Colonic mucosa (tissue), 4 donors: ENCODE data around the gene SPDYE5. TPM values are rescaled to one million over a fixed set of nuclear protein-coding genes. Genes with fewer than 3 reads are reported as not detected.

Experiments
- DNase-seq: peaks from one replicate; pipeline ENCODE4 v3.0.0-alpha.2; 2020
- H3K27ac ChIP-seq: fragments of 200-600 bp; one replicate; pipeline ENCODE4 v1.8.0; 2021
- H3K27me3 ChIP-seq: fragments of 200-600 bp; one replicate; pipeline ENCODE4 v1.8.0; 2021
- H3K36me3 ChIP-seq: fragments of 200-600 bp; one replicate; pipeline ENCODE4 v1.8.0; 2021
- H3K4me1 ChIP-seq: fragments of 200-600 bp; one replicate; pipeline ENCODE4 v1.8.0; 2021; ENCODE audit warnings: mild to moderate bottlenecking
- H3K4me3 ChIP-seq: fragments of 200-600 bp; one replicate; pipeline ENCODE4 v1.8.0; 2021
- H3K9ac ChIP-seq, 2 donors: one replicate each; pipeline ENCODE4 v1.7.0; 2013; ENCODE audit warnings: control low read depth in 2 of 2, low read depth in 2 of 2, low read length in 2 of 2
- H3K9me3 ChIP-seq: fragments of 200-600 bp; one replicate; pipeline ENCODE4 v1.8.0; 2021
- intact Hi-C: fragments of 100-400 bp; cut with DNase I; formaldehyde crosslinking; loops from one replicate; pipeline ENCODE4 v1.14.1; 2022
- total RNA-seq, 2 donors: library from RNA; stranded (reverse); fragmentation: NEBNext Ultra II Directional in 1 of 2; extraction: Animal tissue kit (Norgen Biotek cat#: 25700) in 1 of 2; gene quantifications; one replicate each; pipeline ENCODE4 v1.2.1, GENCODE V29; 2021
- TF ChIP-seq, protein P1 (sequence below): fragments of 200-600 bp; IDR thresholded peaks from one replicate; pipeline ENCODE4 v1.8.0; 2022; ENCODE audit warnings: antibody characterized with exemption, mild to moderate bottlenecking
- donor health status: healthy.
- donor health status: DM: no; HTN: no; CAD: no.
- donor health status: DM: no; HTN: no; CAD: no.

The SPDYE5 gene
- total RNA-seq, 2 donors from 2014 or later = 0.15 TPM; not detected in 1

DNA sequence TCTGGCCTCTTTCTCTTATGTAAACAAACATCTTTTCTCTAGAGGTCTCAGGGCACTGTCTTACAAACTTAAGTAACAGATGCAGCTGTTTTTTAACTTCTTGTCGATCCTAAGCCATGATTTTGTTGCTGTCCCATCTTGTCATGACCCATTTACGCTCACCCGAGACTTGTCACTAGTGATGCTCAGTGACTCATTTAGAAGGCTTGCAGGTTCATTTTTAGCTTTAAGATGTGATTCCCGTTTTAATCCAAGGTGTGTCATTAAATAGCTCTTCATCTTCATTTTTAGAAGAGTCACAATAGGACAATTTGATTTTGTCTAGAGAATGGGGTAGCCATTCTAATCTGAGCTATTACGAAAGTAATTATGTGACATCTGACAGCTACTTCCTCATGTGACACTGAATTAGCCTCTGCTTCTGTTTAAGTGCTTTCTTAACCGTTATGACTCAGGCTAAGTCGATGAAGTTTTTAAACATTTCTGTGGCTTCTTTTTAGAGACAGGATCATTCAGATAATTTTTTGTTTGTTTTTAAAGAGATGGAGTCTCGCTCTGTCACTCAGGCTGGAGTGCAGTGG, 42.7 kb downstream of the SPDYE5 start:
- Histone ChIP-seq H3K4me3 (no peak overlapping the region), H3K9me3 (no peaks in the 10 kb centered on the region), H3K36me3 (no peaks in the 10 kb centered on the region), H3K27me3 (no peaks in the 10 kb centered on the region), H3K4me1 (no peaks in the 10 kb centered on the region), H3K27ac (no peak overlapping the region), H3K9ac (no peak overlapping the region)
- DNase-seq = no peak
- TF ChIP-seq, protein P1, sequence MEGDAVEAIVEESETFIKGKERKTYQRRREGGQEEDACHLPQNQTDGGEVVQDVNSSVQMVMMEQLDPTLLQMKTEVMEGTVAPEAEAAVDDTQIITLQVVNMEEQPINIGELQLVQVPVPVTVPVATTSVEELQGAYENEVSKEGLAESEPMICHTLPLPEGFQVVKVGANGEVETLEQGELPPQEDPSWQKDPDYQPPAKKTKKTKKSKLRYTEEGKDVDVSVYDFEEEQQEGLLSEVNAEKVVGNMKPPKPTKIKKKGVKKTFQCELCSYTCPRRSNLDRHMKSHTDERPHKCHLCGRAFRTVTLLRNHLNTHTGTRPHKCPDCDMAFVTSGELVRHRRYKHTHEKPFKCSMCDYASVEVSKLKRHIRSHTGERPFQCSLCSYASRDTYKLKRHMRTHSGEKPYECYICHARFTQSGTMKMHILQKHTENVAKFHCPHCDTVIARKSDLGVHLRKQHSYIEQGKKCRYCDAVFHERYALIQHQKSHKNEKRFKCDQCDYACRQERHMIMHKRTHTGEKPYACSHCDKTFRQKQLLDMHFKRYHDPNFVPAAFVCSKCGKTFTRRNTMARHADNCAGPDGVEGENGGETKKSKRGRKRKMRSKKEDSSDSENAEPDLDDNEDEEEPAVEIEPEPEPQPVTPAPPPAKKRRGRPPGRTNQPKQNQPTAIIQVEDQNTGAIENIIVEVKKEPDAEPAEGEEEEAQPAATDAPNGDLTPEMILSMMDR = no peak
- intact Hi-C loops = no loop called here

DNA sequence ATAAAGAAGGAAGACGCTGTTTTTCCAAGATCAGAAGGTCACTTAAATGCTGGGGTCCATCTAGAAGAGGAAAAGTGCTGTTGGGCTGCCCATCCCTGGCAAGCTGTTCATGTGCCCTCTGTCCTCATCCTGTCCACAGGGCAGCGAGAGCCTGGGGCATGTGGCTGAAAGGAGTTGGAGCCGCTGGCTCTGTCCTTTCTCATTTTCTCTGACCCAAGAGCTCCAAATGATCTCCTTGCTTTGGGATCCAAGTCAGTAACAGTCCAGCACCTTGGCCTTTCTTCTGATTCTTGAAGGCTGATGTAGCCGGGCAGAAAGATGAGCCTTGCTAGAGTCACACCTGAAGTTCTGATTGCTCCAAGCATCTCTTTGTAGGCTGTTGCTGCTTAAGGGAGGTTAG, 44.4 kb downstream of the SPDYE5 start:
- Histone ChIP-seq H3K36me3 (no peaks in the 10 kb centered on the region), H3K27ac (no peak overlapping the region), H3K4me3 (no peak overlapping the region), H3K9me3 (no peaks in the 10 kb centered on the region), H3K9ac (no peak overlapping the region), H3K27me3 (no peaks in the 10 kb centered on the region), H3K4me1 (no peaks in the 10 kb centered on the region)
- TF ChIP-seq, protein P1 = no peak
- DNase-seq = no peak
- intact Hi-C loops = no loop called here

DNA sequence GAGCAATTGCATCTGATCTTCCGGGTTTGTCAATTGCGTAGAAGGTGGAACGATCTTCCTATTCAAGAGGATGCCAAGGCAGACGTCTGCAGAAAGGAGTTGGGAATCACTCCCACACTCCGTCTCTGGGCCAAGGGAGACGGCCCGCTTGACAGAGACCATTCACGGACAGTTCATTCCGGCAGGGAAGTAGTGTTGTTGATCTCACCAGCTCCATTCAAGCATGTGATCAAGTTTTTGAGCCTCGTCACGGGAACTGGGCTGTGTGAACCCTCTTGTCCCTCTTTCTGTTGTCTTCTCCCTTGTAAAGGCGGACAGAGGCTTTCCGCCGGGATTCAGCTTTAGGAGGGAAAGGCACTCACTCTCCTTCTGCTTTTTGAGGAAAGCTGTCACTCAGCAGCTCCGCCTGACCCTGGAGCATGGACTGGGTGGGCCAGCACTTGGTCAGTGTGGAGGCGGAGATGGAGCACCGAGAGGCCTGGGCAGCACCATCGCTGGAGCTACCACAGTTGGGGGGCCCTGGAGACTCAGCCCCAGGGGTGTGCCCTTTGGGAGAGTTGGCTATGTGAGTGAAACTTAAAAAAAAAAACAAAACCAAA, 44.9 kb downstream of the SPDYE5 start:
- TF ChIP-seq, protein P1 = no peak
- Histone ChIP-seq H3K27me3 (no peaks in the 10 kb centered on the region), H3K9me3 (no peaks in the 10 kb centered on the region), H3K4me3 (no peak overlapping the region), H3K9ac (no peak overlapping the region), H3K4me1 (no peaks in the 10 kb centered on the region), H3K36me3 (no peaks in the 10 kb centered on the region), H3K27ac (no peak overlapping the region)
- intact Hi-C loops = no loop called here
- DNase-seq = no peak

DNA sequence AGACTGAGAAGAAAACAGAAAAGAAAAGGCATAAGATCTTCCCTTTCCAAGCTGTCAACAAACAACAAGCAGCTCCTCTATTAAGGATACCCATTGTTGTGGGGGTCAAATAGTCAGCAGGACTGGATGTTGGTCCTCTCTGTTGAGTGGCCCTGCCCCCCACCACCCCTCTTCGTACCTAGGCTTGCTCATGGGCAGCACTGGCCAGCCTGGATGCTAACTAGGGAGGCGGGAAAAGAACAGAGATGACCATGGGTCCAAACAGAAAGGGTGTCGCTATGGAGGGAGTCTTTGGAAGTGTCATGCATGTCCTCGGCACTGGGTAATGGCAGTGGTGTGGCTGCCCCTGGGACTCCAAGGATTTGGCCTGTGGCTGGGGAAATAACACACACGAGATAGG, 45.6 kb downstream of the SPDYE5 start:
- Histone ChIP-seq H3K27me3 (no peaks in the 10 kb centered on the region), H3K27ac (no peak overlapping the region), H3K4me3 (no peak overlapping the region), H3K4me1 (no peaks in the 10 kb centered on the region), H3K9ac (no peak overlapping the region), H3K9me3 (no peaks in the 10 kb centered on the region), H3K36me3 (no peaks in the 10 kb centered on the region)
- TF ChIP-seq, protein P1 = no peak
- intact Hi-C loops = no loop called here
- no peak for DNase-seq

DNA sequence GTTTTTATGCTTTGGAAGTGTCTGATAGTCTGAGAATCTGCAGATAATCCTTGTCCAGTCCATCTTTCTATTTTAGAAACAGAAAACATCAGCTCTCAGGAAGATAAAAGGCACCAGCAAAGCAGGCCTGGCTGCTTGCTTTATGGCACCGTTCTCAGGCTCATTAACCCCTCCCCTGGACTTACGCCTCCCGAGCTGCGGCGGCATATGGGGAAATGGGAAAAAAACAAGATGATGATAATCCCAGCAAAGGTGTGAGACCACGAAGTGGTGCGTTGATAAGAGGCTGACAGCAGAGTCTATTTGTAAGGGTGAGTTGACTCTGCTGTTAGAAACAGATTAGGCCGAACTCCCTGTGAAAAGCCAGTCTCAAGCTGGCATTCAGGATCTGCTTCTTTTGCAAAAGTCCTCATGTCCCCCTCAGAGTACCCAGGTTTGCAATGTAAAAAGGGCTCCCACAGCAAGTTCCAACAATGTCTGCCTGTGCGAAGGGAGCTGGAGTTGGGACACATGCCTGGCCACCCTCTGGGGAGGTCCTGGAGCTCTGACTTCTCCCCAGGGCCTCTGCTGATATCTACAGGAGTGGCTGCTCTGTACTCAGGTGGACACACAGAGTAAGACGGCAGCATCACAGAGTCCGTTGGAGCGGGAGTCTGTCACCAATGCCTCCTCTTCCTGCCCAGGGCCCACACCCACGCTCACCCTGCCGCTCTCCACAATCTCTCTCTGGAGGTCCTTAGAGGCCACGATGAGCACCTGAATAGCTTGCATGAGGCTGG, 54.3 kb downstream of the SPDYE5 start:
- no peaks in the 10 kb centered on the region for H3K9me3 ChIP-seq
- H3K9ac ChIP-seq = no peak overlapping the region
- no peak for DNase-seq
- TF ChIP-seq, protein P1 = no peak
- no peaks in the 10 kb centered on the region for H3K27me3 ChIP-seq
- no peaks in the 10 kb centered on the region for H3K4me1 ChIP-seq
- intact Hi-C loops = no loop called here
- no peak overlapping the region for H3K27ac ChIP-seq
- H3K36me3 ChIP-seq = no peaks in the 10 kb centered on the region
- H3K4me3 ChIP-seq = no peak overlapping the region

Other genes with a start within 250 kb of the SPDYE5 start
- gene TRIM73, start 96.7 kb upstream of the SPDYE5 start, total RNA-seq = 1 to 10 TPM; 1.1 to 2.1 TPM
- 10 to 100 TPM; 28.4 to 39.2 TPM for gene POM121C, start 6.0 kb upstream of the SPDYE5 start, total RNA-seq
- 1 to 10 TPM; 4.8 to 5.5 TPM for gene HIP1, start 246.6 kb downstream of the SPDYE5 start, total RNA-seq